HepG2 (cell line): ENCODE measurements around the gene ATP5PF.
"Not testable (repeated sequence)": the region's sequence is repeated elsewhere in the genome, so short reads cannot be mapped to it uniquely, and the experiment has no call there.

Experiments
- MAZ ChIP-seq, 2 experiments: sonication (generic) in 1 of 2; formaldehyde crosslinking in 1 of 2; IDR thresholded peaks; 2 replicates each; pipeline versions ENCODE4 v1.5.0 to v1.6.1; 2012 to 2020; ENCODE audit warnings: low read depth in 2 of 2, mild to moderate bottlenecking in 2 of 2, borderline replicate concordance in 1 of 2, improper control_type of control experiment in 1 of 2, low read length in 1 of 2, missing genetic modification reagents in 1 of 2, moderate library complexity in 1 of 2
- SOX6 ChIP-seq, 2 experiments: fragments of 450-650 bp in 1 of 2; sonication (generic) in 1 of 2; formaldehyde crosslinking in 1 of 2; IDR thresholded peaks; 2 replicates each; pipeline versions ENCODE4 v1.4.0 to v1.6.1; 2017 to 2020; ENCODE audit warnings: antibody characterized with exemption in 1 of 2, mild to moderate bottlenecking in 1 of 2, missing genetic modification reagents in 1 of 2
- SSRP1 ChIP-seq: IDR thresholded peaks from 2 replicates; pipeline ENCODE4 v1.6.1; 2016; ENCODE audit warnings: control low read depth
- TAF15 ChIP-seq: fragments of 200-400 bp; formaldehyde crosslinking; IDR thresholded peaks from one replicate; pipeline ENCODE4 v1.6.1; 2018; ENCODE audit warnings: mild to moderate bottlenecking, low read depth, low read length; ENCODE audit not compliant: poor library complexity, severe bottlenecking
- TCF7 ChIP-seq: sonication (generic); IDR thresholded peaks from 2 replicates; pipeline ENCODE4 v1.6.1; 2016; ENCODE audit warnings: antibody characterized with exemption, low read depth
- XRCC5 ChIP-seq: fragments of 200-400 bp; formaldehyde crosslinking; optimal IDR thresholded peaks from 2 replicates; pipeline ENCODE3; 2017; ENCODE audit warnings: mild to moderate bottlenecking, low read length
- TF ChIP-seq, protein P1 (sequence below): sonication (generic); formaldehyde crosslinking; IDR thresholded peaks from 2 replicates; pipeline ENCODE4 v1.5.0; 2020; ENCODE audit warnings: mild to moderate bottlenecking, missing genetic modification reagents, moderate library complexity
- TF ChIP-seq, protein P2 (sequence below): sonication (generic); formaldehyde crosslinking; IDR thresholded peaks from 2 replicates; pipeline ENCODE4 v1.5.0; 2020; ENCODE audit warnings: missing genetic modification reagents
- TF ChIP-seq, protein P3 (sequence below): IDR thresholded peaks from 2 replicates; pipeline ENCODE4 v1.6.1; 2012; ENCODE audit warnings: inconsistent platforms

DNA sequence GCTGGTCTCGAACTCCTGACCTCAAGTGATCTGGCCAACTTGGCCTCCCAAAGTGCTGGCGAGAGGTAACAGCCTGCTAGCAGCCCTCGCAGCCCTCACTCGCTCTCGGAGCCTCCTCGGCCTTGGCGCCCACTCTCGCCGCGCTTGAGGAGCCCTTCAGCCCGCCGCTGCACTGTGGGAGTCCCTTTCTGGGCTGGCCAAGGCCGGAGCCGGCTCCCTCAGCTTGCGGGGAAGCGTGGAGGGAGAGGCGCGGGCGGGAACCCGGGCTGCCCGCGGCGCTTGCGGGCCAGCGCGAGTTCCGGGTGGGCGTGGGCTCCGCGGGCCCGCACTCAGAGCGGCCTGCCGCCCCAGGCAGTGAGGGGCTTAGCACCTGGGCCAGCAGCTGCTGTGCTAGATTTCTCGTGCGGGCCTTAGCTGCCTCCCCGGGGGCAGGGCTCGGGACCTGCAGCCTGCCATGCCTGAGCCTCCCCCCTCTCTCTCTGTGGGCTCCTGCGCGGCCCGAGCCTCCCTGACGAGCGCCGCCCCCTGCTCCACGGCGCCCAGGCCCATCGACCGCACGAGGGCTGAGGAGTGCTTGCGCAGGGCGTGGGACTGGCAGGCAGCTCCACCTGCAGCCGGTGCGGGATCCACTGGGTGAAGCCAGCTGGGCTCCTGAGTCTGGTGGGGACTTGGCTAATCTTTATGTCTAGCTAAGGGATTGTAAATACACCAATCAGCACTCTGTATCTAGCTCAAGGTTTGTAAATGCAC, 43.6 kb upstream of the ATP5PF start:
- not testable (repeated sequence) for TF ChIP-seq TAF15; XRCC5; MAZ (IDR thresholded peaks at IDR 0.05; ENCODE audit: borderline replicate concordance, low read depth, low read length); MAZ (CRISPR knock-in tag; IDR thresholded peaks at IDR 0.05; ENCODE audit: low read depth); SOX6 (IDR thresholded peaks at IDR 0.05); SOX6 (CRISPR knock-in tag; IDR thresholded peaks at IDR 0.05); SSRP1 (CRISPR knock-in tag); TCF7
- TF ChIP-seq, protein P1, sequence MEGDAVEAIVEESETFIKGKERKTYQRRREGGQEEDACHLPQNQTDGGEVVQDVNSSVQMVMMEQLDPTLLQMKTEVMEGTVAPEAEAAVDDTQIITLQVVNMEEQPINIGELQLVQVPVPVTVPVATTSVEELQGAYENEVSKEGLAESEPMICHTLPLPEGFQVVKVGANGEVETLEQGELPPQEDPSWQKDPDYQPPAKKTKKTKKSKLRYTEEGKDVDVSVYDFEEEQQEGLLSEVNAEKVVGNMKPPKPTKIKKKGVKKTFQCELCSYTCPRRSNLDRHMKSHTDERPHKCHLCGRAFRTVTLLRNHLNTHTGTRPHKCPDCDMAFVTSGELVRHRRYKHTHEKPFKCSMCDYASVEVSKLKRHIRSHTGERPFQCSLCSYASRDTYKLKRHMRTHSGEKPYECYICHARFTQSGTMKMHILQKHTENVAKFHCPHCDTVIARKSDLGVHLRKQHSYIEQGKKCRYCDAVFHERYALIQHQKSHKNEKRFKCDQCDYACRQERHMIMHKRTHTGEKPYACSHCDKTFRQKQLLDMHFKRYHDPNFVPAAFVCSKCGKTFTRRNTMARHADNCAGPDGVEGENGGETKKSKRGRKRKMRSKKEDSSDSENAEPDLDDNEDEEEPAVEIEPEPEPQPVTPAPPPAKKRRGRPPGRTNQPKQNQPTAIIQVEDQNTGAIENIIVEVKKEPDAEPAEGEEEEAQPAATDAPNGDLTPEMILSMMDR (CRISPR knock-in tag), result not testable (repeated sequence)
- TF ChIP-seq, protein P2, sequence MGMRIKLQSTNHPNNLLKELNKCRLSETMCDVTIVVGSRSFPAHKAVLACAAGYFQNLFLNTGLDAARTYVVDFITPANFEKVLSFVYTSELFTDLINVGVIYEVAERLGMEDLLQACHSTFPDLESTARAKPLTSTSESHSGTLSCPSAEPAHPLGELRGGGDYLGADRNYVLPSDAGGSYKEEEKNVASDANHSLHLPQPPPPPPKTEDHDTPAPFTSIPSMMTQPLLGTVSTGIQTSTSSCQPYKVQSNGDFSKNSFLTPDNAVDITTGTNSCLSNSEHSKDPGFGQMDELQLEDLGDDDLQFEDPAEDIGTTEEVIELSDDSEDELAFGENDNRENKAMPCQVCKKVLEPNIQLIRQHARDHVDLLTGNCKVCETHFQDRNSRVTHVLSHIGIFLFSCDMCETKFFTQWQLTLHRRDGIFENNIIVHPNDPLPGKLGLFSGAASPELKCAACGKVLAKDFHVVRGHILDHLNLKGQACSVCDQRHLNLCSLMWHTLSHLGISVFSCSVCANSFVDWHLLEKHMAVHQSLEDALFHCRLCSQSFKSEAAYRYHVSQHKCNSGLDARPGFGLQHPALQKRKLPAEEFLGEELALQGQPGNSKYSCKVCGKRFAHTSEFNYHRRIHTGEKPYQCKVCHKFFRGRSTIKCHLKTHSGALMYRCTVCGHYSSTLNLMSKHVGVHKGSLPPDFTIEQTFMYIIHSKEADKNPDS, result not testable (repeated sequence)
- TF ChIP-seq, protein P3, sequence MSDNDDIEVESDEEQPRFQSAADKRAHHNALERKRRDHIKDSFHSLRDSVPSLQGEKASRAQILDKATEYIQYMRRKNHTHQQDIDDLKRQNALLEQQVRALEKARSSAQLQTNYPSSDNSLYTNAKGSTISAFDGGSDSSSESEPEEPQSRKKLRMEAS, result not testable (repeated sequence)
